Hematopoietic multipotent progenitor cell treated with erythropoietin and hydrocortisone succinate and interleukin-3 and kit ligand, for 4 days (in vitro differentiated cells): ENCODE measurements around the gene TLDC2.
"Not testable (repeated sequence)": the region's sequence is repeated elsewhere in the genome, so short reads cannot be mapped to it uniquely, and the experiment has no call there.

Experiments
- DNase-seq: peaks from one replicate; pipeline ENCODE4 v3.0.0-alpha.2; 2015

TLDC2 gene

GRCh38 chr20:36875702-36876472, at the start of gene TLDC2:
TSS of gene TLDC2 (plus strand) at chr20:36876138. CDS start at chr20:36876175, 37 bp downstream.
- DNase-seq = no peak

- DNase-seq = no peak
These were observed 49.2 kb upstream of the TLDC2 start for GRCh38 chr20:36826554-36827244.

- no peak for DNase-seq
These were observed 48.2 kb upstream of the TLDC2 start for GRCh38 chr20:36827541-36828279.

GRCh38 chr20:36830791-36831691, 44.9 kb upstream of the TLDC2 start:
- DNase-seq = no peak

- no peak for DNase-seq
These were observed 43.1 kb upstream of the TLDC2 start for GRCh38 chr20:36832791-36833190.

- DNase-seq = no peak
These were observed 42.5 kb upstream of the TLDC2 start for GRCh38 chr20:36833275-36834020.

GRCh38 chr20:36835025-36835424, 40.9 kb upstream of the TLDC2 start:
- DNase-seq = no peak

GRCh38 chr20:36835453-36836198, 40.3 kb upstream of the TLDC2 start:
- DNase-seq = peak; percentile 98

- DNase-seq = peak; percentile 89
These were observed 39.2 kb upstream of the TLDC2 start for GRCh38 chr20:36836591-36837269.

GRCh38 chr20:36838376-36838775, 37.6 kb upstream of the TLDC2 start:
- not testable (repeated sequence) for DNase-seq

- no peak for DNase-seq
These were observed 36.8 kb upstream of the TLDC2 start for GRCh38 chr20:36839150-36839549.

- DNase-seq = not testable (repeated sequence)
These were observed 34.9 kb upstream of the TLDC2 start for GRCh38 chr20:36841030-36841429.

- no peak for DNase-seq
These were observed 30.5 kb upstream of the TLDC2 start for GRCh38 chr20:36845288-36845971.

GRCh38 chr20:36847009-36847709, 28.8 kb upstream of the TLDC2 start:
- no peak for DNase-seq

- no peak for DNase-seq
These were observed 28.3 kb upstream of the TLDC2 start for GRCh38 chr20:36847710-36848040.

- no peak for DNase-seq
These were observed 27.8 kb upstream of the TLDC2 start for GRCh38 chr20:36848078-36848660.

- no peak for DNase-seq
These were observed 27.3 kb upstream of the TLDC2 start for GRCh38 chr20:36848677-36849076.

- no peak for DNase-seq
These were observed 26.4 kb upstream of the TLDC2 start for GRCh38 chr20:36849333-36850065.
